Measurements from ENCODE around the gene UBTD1.

UBTD1 gene

GRCh38 chr10:97600616-97601015 is 101.9 kb downstream of the UBTD1 start:
- no peak for DNase-seq (ENCODE audit: low read depth, low spot score)
- TF ChIP-seq CTCF (IDR thresholded peaks at IDR 0.05; ENCODE audit: low read depth, low read length): no peak
- in situ Hi-C loops (cut with HindIII; ENCODE audit: low sequenced_read_pairs): no loop called here
- no peak overlapping the region for H3K4me3 ChIP-seq (ENCODE audit: low read depth, low read length)

- no peak for TF ChIP-seq CTCF (IDR thresholded peaks at IDR 0.05; ENCODE audit: low read depth, low read length)
- no peak for DNase-seq (ENCODE audit: low read depth, low spot score)
Measured at GRCh38 chr10:97601268-97602215, 102.8 kb downstream of the UBTD1 start.

GRCh38 chr10:97607095-97607636 is 108.4 kb downstream of the UBTD1 start:
- no peak for TF ChIP-seq CTCF (IDR thresholded peaks at IDR 0.05; ENCODE audit: low read depth, low read length)
- in situ Hi-C loops (cut with HindIII; ENCODE audit: low sequenced_read_pairs): no loop called here
- H3K4me3 ChIP-seq (ENCODE audit: low read depth, low read length): no peak overlapping the region
- DNase-seq (ENCODE audit: low read depth, low spot score): no peak

More at GRCh38 chr10:97601268-97602215, 102.8 kb downstream of the UBTD1 start:
- H3K4me3 ChIP-seq (ENCODE audit: low read depth, low read length): no peak overlapping the region
- in situ Hi-C loops (cut with HindIII; ENCODE audit: low sequenced_read_pairs): no loop called here

- in situ Hi-C loops (cut with HindIII; ENCODE audit: low sequenced_read_pairs): no loop called here
- no peak for DNase-seq (ENCODE audit: low read depth, low spot score)
- TF ChIP-seq CTCF (IDR thresholded peaks at IDR 0.05; ENCODE audit: low read depth, low read length): no peak
- no peak overlapping the region for H3K4me3 ChIP-seq (ENCODE audit: low read depth, low read length)
Measured at GRCh38 chr10:97608991-97609561, 110.4 kb downstream of the UBTD1 start.

- DNase-seq (ENCODE audit: low read depth, low spot score): no peak
- in situ Hi-C loops (cut with HindIII; ENCODE audit: low sequenced_read_pairs): no loop called here
- H3K4me3 ChIP-seq (ENCODE audit: low read depth, low read length): no peak overlapping the region
- TF ChIP-seq CTCF (IDR thresholded peaks at IDR 0.05; ENCODE audit: low read depth, low read length): no peak
Measured at GRCh38 chr10:97611473-97611872, 112.7 kb downstream of the UBTD1 start.

- peak; percentile 52 for DNase-seq (ENCODE audit: low read depth, low spot score)
- in situ Hi-C loops (cut with HindIII; ENCODE audit: low sequenced_read_pairs): no loop called here
- TF ChIP-seq CTCF (IDR thresholded peaks at IDR 0.05; ENCODE audit: low read depth, low read length): peak; percentile 28
- H3K4me3 ChIP-seq (ENCODE audit: low read depth, low read length): no peak overlapping the region
Measured at GRCh38 chr10:97612386-97612785, 113.7 kb downstream of the UBTD1 start.
